GM21825 (cell line): ENCODE measurements around the gene CTSC.

Experiments
- ATAC-seq: cut with Tn5 transposase; IDR thresholded peaks from one replicate; pipeline ENCODE4 v1.9.1; 2021; ENCODE audit warnings: mild to moderate bottlenecking, moderate library complexity; ENCODE audit not compliant: unreplicated experiment

The CTSC gene

DNA sequence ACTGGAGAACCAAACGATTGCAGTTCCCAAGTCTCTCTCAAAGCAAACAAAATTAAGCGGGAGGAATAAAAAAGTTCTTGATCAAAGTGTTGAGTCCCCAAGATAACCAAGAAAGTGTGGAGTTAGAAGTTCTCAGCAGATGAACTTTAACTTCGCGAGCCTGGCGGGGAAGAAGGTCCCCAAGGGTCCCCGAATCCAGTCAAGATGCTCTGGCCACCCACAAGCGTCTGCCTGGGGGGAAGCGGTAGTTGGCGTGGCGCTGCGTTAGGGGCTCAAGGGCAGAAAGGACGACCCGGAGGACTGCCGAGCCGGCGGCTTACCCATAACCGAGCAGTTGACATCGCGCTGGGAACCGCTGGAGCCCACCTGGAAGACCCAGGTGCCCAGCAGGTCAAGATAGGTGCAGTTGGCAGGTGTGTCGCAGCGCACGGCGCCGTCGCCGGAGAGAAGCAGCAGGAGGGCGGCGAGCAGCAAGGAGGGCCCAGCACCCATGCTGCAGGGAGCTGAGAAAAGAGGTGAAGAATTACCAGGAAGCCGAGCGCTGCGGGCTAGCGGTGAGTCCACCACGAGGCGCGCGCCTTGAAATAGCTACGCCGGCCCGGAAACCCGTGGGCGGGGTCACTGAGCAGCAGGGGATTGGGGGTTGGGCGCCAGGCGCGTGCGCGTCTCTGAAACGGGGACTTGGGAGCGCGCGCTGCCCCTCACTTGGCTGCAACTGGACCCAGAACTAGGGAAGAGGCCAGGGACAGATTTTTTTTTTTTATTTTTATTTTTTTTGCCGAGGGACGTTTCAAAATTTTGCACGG is at the start of gene CTSC:
Gene CTSC (minus strand): TSS at position 556 of the 806 bp plus-strand sequence. CDS start 64 bp downstream, at position 492.
- ATAC-seq = peak; percentile 92

DNA sequence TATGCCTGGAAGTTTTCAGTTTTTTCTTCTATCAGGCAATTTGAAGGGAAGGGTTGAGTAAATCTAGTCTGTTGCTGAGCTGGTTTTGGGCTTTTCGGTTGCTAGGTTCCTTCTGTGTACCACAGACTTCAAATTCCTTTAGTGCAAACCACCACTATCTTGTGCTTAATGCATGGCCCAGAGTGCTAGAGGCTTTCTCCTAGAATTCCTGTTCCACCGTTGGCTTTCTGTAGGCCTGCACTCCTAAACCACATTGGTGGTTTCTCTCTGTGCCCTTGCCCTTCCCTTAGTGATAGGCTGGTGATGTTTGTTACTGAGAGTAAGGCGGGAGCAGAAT is 47.1 kb upstream of the CTSC start:
- no peak for ATAC-seq

DNA sequence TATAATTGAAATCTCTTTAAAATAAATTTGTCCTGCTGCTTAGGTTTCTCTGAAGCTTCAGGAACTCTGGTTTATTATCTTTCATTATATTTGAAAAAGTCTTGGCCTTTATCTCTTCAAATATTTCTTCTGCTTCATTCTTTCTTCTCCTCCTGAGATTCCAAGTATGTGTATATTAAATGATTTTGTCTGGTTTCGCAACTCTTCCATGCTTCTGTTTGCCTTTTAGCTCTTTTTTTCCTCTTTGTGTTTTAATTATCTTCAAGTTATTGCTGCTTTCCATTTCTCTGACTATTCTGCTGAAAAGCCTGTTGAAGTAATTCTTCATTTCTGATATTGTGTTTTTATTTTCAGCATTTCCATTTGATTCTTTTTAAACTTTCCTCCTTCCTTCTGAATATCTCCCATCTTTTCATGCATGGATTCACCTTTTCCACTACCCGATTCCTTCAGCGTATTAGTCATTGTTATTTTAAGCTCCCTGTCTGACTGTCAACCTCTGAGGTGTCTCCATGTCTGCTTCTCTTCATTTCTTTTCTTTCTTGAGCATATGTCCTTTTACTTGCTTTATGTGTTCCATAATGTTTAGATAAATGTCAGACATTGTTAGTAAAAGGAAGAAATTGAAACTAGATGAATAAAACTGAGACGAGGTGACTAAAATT is 46.6 kb upstream of the CTSC start:
- no peak for ATAC-seq

DNA sequence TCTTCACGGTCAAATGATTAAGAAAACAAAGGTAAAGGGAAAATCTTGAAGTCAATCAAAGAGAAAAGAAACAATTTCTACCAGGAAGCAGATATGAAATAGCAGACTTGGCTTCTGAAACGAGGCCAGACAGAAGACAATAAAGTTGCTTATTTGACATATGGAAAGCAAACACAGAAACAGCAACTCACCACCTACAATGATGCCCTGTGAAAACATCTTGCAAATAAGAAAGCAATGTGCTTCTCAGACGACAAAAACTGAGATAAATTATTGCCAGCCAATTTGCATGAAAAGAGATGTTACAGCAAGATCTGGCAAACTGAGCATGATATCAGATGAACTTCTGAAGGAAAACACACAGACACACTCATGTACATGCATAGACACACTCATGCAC is 45.9 kb upstream of the CTSC start:
- no peak for ATAC-seq

DNA sequence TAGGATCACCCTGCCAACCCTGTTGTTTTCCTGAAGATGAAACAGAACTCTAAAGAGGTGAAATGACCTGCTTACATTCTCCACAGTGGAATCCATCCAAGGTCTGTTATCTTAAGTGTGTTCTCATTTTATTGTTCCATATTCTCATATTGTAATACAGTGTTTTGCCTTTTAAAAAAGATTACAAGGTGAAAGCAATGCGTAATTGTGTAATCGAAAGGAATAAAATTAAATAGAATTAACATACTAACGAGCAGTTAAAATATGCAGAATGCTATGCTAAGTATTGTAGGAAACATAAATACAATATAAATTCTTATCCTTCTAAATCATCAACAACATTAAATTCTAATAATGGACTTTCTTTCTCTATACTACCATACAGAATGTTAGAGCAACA is 41.6 kb upstream of the CTSC start:
- no peak for ATAC-seq

DNA sequence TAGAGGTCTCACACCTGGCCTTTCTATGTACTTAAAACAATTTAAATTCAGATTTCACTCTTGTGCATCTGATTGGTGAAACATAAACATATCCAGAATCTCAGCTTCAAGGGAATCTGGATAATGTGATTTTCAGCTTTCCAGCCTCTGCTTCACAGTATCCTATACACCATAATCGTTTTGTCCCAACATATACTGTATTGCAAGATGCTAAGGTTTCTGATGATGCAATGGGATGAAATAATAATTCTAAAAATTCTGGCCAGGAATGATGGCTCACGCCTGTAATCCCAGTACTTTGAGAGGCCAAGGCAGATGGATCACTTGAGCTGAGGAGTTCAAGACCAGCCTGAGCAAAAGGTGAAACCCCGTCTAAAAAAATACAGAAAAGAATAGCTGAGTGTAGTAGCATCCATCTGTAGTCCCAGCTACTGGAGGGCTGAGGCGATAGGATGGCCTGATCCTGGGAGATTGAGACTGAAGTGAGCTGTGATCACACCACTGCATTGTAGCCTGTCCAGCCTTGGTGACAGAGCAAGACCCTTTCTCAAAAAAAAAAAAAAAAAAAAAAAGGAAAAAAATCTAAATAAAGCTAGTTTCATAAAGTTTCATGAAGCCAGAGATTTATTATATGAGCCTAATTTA is 41.0 kb upstream of the CTSC start:
- no peak for ATAC-seq

DNA sequence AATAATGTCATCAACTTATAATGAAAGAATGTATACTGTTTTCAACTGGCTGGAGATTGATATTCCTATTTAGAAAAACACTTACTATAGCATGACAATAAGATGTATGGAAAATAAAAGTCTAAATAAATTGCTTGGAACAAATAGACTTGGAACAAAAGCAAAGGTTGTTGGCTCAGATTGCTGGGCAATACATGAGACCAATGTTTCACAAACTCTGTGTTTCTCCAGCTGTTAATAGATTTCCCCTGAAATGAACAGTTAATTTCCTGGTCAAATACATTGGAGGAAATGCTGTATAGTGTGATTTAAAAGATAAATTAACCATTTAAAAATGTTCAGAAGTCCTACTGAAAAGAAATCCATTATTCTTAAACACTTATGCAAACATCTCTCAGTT is 40.1 kb upstream of the CTSC start:
- no peak for ATAC-seq

DNA sequence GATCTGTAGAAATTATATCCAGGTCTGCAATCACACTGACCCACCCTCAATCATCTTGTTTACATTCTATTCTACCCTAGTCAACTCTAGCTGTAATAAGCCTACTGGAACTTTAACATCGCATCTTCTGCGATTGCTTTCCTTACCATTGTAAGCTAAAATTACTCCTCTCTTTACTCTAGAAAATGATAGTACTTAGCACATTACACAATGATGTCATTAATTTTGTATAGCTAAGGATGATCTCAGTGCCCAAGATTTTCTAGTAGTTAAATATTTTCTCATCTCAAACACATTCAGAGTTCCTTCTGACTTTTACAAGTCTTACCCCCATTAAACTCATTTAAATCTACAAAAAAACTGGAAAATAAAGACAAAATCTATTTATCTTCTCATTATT is 39.6 kb upstream of the CTSC start:
- no peak for ATAC-seq

DNA sequence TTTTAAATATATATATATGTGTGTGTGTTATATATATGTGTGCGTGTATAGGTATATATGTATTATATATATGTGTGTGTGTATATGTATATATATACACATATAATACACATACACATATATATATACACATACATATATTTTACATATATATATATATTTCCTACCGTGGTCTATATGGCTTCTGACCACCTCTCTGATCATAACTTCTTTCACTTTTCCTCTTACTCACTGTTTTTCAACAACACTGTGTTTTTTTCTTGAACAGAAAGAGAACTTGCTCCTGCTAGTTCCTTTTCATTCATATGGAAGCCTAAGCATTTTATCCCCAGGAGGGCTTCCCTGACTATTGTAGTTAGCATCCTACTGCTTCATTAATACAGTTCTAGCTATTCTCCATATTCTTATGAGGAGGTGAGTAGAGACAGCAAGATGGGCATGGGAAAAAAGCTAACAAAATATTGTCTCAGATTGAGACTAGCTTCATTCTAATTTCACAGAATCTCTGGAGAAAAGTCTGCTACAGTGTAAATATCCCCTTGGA is 38.5 kb upstream of the CTSC start:
- no peak for ATAC-seq

DNA sequence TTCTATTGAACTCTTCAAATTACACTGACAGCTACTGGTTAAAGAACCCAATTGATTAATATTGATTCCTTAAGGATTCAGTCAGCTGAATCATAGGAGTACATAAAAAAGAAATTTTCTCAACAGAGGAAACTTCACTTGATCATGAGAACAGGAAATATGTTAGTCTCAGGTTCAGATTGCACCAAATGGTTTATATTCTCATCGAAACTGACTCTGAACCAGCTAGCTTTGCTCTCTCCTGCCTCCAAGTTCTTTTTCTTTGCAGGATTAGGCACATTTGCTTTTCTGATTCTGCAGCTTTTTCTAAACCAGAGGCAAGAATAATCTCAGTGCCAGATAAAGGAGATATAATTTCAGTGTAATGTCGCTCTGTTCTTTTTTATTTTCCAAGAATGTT is 33.2 kb upstream of the CTSC start:
- no peak for ATAC-seq

DNA sequence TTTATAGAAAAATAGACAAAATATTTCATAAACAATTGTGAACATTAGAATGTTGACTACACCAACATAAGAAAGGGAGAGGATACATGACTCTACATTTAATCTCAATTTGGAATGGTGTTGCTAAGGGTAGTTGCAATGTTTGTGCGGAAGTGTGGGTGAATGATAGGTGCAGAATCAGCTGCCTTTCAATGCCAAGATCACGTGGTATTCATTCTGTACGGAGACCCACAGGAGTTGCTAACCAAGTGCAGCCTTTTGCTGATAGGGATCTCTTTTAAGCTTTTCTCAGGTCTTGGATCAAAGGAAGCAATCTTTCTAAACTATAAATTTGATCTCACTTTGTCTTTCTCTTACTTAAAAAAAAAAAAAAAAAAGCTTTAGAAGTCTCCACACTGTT is 29.8 kb upstream of the CTSC start:
- ATAC-seq = no peak

DNA sequence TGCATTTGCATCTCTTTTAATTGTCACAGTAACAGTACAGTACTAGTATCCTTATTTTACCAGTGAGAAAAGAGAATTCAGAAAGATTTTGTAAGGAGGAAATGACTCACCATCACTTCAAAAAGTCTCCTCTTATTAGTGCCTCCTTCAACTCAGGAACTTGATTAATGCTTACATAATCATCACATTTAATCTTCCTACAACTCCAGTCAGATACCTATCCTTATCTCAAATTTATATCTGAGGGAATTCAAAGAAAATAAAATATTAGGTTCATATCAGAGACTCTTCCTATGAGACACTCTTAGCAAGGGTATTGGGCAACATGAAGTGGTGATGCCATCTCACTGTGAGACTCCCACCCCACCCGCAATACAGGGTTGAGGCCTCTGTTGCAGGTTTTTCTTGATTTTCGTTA is 26.1 kb upstream of the CTSC start:
- no peak for ATAC-seq

DNA sequence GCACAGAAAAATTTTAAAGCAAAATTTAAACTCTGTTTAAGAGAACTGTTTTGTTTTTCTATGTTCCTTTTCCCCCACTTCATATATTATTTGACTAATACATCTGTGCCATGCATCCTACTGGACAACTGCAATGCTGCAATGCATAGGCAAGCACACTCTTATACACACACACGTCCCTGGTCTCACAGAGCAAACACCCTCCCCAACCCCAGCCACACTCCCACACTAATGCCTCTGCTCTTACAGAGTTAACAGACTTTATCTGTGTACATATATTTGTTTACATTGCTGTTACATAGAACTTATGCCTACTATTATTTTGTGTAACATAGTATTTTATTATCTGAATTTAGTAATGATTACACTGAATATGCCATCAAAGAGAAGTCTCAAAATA is 25.5 kb upstream of the CTSC start:
- ATAC-seq = no peak

DNA sequence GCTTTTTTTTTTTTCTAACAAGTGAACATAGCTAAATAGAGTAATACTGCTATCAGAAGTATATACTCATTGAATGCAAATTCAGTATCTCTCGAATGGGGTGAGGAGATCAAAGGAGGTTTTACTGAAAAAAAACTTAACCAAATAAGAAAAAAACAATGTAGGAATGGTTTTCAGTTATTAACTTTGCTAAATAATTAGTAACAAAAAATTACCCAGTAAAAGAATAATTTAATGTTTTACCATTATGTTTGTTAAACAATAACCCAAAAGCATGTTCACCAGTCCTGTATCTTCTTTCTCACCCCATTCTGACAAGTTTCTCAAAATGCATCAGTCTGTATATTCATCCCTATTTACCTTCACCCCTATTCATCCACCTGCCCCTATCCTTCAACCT is 22.6 kb upstream of the CTSC start:
- no peak for ATAC-seq

DNA sequence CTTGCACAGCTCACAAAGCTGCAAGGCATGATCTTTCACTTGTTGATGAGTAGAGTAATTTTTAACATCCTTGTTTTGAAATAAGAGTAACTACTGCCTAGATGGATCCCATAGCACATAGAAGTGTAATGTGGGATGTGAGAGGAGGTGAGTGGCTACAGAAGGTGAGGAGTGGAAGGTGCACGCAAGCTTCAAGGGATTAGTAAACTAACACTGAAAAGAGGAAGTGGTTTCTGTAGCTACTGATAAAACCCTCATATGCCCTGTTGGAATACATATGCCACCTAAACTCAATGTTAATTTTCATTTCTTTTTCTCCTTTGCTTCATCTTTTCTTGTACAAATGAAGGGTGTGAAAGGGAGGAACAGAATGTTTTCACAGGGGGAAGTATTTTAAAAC is 22.0 kb upstream of the CTSC start:
- peak; percentile 65 for ATAC-seq

DNA sequence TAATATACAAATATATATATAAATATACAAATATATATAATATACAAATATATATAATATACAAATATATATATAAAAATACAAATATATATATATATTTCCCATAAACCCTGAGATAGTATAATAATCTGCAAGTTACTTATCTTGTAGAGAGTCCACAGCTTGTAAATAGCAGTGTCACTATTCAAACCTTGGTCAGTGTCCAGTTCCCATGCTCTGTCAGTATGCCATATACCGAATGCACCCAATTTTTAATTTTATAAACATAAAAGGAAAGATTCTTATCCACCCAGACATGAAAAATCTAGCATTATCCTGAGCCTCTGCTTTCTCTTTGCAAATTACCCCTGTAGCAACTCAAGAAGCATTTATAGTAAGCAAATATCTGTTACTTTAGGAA is 21.6 kb upstream of the CTSC start:
- ATAC-seq = no peak

DNA sequence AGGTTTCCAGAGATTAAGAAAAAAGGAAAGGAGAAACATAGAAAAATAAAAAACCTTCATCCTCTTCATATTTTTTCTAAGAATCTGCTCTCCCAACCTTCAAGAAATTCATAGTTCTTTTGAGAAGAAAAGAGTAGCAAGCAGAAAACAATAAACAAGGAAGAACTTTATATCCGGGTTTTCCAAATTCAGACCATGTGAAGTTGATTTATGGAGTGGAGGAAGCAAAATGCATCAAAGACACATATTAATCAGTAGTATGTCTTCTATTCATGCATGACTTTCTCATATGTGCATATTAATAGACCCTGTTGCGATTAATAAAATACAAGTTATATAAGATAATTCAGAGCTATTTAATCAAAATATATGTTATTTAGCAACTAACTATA is 20.5 kb upstream of the CTSC start:
- no peak for ATAC-seq

DNA sequence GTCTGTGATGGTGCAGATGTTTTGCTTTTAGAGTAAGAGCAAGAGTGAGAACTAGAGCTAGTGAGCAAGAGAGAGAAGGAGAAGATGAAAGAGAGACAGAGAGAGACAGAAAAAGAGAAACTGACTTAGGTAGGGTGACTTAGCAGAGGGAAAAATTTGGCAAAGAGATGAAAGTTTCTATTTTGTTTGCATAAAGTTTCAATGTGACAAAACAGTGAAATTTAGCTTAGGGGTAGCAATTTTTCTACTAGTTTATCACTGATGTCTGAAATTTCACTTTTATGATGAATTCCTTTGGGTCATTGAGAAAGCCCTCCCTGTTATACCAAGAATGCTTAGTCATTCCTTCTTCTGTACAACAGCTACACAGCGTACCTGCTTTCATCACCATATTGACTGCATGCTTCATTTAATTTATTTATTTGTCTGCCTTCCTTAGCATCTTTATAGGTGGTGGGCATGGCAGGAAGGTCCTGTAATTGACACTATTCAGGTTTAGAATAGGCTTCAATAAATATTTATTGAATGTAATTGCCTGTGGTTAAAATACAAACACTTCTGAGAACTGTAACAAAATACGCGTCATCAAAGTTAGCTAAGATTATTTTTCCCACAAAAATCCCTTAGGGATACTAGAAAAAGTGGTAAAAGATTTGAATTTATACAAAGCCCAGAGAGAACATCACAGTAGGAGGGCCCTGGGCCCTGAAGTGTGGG is 19.9 kb upstream of the CTSC start:
- peak; percentile 40 for ATAC-seq

DNA sequence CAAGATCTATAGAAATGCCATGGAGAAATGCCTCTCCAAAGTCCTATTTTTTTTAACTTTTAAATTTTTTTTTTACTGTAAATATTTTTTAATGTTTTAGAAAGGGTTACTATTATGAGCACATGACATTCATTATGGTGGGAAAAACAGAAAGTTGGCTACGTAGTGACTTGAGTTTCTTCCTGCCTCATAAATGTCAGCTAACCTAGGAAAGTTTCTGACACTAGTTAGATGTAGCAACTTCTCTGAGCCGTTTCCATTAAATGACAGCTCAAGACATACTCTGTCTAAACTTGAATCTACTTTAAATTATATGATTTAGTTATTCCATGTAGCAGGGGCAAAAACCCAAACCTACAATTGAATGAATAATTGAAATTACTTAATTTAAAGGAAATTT is 18.4 kb upstream of the CTSC start:
- no peak for ATAC-seq

DNA sequence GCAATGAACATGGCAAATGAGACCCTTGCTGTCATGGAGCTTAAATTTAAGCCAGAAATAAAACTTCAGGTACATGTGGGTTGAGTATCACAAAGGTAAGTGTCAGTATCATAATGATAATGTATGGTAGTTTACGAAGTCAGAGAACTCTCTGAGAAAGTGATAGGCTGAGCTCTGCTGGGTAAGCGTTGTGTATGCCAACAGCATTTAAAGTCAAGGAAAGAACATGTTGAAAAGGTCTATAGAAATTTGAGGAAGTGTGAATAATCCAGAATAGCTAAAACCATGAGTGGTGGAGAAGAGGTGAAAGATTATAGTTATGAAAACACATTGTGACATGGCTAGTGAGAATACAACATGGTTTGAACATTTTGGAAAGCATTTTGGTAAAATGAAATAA is 17.4 kb upstream of the CTSC start:
- ATAC-seq = peak; percentile 23

DNA sequence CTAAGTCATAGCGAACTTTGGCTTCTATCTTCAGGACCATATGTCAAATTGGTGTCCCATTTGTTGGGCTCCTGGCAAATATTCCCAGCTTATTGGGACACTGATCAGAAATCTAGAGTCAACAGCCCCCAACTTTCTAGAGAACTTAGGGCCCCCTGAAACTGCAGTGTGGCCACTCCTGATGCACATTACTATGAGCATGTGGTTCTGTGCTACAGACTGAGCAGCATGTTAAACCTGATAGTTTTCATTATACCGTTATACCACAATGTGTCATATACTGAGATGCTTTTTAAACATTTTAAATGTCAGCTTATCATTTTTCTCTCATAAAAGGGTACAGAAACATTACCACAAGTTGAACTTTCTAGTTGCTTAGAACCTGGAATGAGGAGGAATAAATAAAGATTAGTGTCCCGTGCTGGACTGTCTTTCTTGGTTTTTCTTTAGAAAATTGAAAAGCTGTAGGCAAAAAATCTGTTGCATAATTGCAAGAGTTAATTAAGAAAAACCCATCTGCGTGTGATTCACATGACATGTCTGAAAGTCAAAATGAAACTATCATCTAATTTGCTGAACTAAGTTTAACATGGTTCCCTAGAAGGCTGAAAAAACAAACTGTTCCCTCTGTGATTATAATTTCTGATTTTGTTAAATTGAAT is 16.4 kb upstream of the CTSC start:
- ATAC-seq = peak; percentile 31
